HG03045 (cell line): ENCODE results near the gene TEX13D.
"Not testable (repeated sequence)": the region's sequence is repeated elsewhere in the genome, so short reads cannot be mapped to it uniquely, and the experiment has no call there.

Experiments used
- ATAC-seq: cut with Tn5 transposase; IDR thresholded peaks from one replicate; pipeline ENCODE4 v1.9.1; 2021; ENCODE audit warnings: mild to moderate bottlenecking, moderate library complexity; ENCODE audit not compliant: unreplicated experiment

Gene TEX13D

DNA sequence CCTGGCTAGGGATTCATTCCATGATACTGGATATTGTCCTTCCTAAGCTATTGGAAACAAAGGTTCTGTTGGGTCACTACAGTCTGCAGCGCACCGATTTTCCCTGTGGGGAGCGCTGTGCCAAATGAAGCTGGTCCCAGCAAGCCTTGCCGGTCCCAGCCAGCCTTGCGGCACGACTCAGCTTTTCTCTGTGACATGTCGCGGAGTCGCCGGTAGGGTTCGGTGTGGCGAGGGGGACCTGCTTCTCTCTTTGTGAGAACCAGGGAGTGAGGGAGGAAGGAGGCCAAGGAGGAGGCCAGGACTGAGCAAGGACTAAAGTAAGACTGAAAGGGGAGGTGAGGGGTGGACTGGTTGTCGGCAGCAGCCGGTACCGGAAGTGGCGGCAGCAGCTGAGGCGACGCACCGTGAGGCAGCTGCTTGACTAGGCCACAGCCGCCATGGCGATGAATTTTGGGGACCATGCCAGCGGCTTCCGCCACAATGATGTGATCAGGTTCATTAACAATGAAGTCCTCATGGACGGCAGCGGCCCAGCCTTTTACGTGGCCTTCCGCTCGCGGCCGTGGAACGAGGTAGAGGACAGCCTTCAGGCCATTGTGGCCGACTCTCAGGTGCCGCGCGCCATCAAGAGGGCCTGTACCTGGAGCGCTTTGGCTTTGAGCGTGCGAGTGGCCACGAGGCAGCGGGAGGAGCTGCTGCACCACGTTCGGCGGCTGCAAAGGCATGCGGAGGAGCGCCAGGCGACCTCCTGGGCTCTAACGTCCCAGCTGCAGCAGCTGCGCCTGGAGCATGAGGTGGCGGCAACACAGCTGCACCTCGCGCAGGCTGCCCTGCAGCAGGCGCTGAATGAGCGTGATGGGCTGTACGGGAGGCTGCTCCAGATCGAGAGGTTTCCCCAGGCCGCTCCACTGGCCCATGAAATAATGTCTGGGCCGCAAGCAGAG, at the start of gene TEX13D:
Gene TEX13D (plus strand): TSS at position 180 of the 944 bp plus-strand sequence. CDS start 258 bp downstream, at position 438.
- no peak for ATAC-seq

GRCh38 chrX:124289443-124289842, 43.0 kb upstream of the TEX13D start:
- ATAC-seq: no peak

DNA sequence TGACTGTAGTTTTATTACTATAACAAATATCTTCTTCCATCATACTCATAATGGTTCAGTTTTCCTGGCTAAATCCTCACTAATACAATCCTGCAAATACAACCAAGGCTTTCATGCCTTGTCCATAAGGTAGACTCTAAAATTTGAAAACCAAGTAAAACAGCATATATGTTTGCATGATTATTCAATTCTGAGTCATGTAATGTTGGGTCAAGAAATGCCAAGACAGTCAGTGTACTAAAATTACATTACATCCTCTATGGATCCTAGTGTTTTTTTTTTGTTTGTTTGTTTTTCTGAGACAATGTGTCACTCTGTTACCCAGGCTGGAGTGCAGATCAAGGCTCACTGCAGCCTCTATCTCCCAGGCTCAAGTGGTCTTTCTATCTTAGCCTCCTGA, 38.6 kb upstream of the TEX13D start:
- no peak for ATAC-seq

DNA sequence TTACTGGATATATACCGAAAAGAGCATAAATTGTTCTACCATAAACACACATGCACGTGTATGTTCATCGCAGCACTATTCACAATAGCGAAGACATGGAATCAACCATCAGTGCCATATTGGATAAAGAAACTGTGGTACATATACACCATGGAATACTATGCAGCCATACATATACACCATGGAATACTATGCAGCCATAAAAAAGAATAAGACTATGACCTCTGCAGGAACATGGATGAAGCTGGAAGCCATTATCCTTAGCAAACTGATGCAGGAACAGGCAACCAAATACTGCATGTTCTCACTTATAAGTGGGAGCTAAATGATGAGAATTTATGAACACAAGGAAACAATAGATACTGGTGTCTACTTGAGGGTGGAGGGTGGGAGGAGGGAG, 33.1 kb upstream of the TEX13D start:
- not testable (repeated sequence) for ATAC-seq

- no peak for ATAC-seq
Observed at GRCh38 chrX:124300405-124300804, 32.1 kb upstream of the TEX13D start.

- ATAC-seq: no peak
Observed at GRCh38 chrX:124307253-124307907, 25.1 kb upstream of the TEX13D start.

GRCh38 chrX:124325732-124326131, 6.7 kb upstream of the TEX13D start:
- ATAC-seq: no peak

DNA sequence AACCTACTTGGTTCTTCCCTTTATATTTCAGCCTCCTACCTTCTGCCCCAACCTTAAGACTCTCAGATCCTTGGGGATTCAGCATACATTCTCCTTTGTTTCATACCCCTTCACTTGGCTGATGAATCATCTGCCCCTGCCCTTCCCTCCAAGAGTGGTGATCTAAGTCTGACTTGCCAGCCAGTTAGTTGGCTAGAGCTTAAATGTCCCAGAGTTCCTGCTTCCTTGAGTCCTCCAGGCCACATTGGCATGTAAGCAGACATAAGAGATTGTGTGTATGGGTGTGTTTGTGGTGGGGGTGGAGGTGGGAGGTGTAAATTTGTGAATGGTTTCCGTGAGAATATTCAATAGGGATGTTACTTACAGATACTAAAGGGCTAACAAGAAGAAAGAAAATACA, 3.7 kb upstream of the TEX13D start:
- ATAC-seq: no peak

DNA sequence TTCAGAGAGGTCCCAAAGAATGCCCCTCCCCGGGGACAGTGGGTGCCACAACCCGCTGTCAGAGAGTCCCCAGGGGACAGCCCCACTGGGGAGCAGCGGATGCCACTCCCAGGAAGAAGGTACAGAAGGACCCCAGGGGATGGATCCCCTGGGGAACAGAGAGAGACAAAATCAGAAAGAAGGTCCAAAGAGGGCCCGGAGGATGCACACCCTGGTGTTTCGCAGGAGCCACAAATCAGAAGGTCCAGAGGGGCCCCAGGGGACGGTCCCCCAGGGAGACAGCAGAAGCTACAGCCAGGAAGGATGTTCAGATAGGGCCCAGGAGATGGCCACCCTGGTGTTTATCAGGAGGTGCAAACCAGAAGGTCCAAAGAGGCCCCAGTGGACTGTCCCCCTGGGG, 1.4 kb downstream of the TEX13D start:
- no peak for ATAC-seq

- not testable (repeated sequence) for ATAC-seq
Observed at GRCh38 chrX:124334555-124334954, 2.1 kb downstream of the TEX13D start.

DNA sequence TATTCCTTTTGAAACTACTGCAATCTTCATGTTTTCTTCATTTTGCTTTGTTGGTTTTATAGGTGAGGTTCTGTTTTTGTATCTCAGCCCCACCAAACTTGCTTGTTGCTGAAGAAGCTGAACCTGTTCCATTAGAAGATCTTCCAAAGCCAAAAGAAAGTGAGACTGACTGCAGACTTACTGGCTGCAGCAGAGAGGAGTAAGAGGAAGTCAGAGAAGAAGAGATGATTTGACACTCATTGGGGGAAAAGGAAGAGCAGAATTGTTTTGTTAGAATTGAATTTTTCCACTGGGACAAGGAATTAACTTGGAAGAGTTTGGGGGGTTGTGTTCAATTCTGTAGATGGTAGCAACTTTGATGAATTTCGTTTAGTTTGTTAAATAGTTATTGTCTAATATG, 3.1 kb downstream of the TEX13D start:
- ATAC-seq: no peak

DNA sequence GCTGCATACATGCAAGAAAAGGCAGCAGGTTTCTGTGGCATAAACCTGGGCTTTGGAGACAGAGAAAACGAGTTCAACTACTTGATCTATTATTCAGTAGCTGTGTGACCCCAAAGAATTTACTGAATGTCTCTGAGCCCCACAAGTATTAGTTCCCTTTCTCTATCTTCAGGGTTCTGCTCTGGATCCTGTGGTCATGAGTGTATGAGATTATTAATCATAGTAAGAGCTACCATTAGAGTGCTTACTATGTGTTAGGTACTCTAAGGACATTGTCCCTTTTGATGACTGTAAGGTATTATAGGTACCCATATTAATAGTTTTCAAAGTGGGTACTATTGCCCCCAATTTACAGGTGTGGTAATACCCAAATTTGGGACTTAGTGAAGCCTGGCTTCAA, 5.5 kb downstream of the TEX13D start:
- no peak for ATAC-seq

GRCh38 chrX:124338733-124339514, 6.5 kb downstream of the TEX13D start:
- ATAC-seq: no peak

DNA sequence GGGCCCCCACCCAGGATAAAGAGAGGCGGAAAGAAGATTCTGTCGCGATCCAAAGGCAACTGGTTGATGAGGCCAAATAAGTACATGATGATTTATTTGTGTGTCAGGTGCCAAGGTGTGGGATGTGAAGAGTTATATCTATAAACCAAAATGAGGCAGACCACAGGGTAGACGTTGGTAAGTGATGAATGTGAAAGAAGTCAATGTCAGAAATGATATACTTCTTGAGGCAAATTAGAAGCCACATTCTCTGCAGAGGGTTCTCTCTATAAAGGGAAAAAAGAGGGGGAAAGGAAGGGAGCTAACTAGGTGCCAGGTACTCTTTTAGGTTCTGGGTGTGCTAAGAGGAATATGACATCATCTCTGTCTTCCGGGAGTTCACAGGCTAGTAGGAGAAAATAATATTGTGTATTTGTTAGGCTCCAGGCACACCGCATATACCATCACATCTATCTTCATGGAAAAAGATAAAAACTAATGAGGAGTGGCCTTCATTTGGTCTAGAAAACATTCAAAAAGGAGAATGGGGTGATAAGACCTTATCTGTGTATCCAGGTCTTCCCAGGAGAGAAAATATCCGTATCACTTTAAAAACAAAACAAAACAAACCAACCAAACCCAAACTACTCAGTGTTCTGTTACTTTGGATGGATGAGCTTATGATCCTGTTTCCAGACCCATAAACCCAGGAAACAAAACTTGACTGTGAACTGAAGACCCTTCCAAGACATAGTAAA, 9.1 kb downstream of the TEX13D start:
- no peak for ATAC-seq

GRCh38 chrX:124342174-124342867, 9.9 kb downstream of the TEX13D start:
- ATAC-seq: no peak

GRCh38 chrX:124343016-124343415, 10.6 kb downstream of the TEX13D start:
- ATAC-seq: no peak

DNA sequence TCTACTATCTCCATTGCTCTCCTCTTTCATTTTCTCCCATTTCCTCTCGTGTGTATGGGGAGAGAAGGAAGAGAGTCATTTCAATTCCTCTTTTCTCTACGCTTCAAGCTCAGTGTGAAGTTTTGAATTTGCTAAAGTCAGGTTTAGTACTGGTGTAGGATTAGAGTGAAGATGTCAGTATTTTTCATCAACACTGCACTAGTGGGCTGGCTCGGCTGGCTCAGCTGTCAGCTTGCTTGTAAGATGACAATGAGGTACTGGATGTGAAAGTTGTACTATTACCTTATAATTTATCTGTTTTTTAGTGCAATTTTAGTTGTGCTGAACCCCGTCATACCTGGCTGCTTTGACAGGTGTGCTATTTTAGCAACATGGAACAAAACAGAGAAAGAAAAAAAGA, 11.8 kb downstream of the TEX13D start:
- ATAC-seq: no peak

DNA sequence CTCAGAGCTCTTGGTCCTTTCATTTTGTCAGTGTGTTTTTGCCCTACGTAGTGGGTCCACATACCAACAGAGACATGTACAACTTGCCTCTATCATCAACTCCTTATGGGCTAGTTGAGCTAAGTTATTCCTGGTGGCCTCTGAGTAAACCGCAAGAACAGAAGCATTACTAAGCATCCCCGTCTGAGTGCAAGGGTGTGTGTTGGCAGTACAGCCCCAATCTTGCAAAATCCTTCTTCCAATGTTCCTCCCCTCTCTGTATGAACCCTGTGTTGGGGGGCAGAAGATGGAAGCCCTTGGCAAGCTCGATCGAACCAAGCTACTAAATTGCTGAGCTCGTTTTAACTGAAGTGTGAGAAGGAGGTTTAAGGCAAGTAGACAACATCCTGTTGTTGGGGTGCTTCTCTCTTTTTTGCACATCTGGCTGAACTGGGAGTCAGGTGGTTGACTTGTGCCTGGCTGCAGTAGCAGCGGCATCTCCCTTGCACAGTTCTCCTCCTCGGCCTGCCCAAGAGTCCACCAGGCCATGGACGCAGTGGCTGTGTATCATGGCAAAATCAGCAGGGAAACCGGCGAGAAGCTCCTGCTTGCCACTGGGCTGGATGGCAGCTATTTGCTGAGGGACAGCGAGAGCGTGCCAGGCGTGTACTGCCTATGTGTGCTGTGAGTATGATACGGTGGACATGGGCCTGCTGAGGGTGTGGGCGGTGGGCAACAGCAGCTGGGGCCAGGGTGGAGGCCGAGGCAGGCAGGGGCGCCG, 13.8 kb downstream of the TEX13D start, which contains the start of gene SH2D1A:
Gene SH2D1A (plus strand): TSS at position 447 of the 760 bp plus-strand sequence. CDS start 80 bp downstream, at position 527.
- ATAC-seq: no peak

DNA sequence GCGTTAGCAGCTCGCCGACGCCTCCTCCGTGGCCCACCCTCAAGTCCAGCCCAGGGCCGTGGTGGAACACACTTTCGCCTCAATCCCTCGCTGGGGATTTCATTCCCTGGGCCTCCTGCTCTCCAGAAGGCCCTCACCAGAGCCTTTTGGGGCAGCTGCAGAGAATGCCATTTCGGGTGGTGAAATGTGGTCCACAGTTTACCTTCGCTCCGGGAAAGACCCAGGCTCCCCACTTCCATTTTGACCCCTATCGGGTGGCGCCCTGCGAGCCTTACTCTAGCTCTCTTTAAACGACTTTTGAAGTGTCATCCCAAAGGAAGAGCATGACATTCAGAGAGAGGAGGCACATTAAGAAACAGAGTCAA, 14.4 kb downstream of the TEX13D start:
- no peak for ATAC-seq
